GM18873 (cell line): ENCODE data around the gene PROSER3.

Experiments
- ATAC-seq: cut with Tn5 transposase; IDR thresholded peaks from one replicate; pipeline ENCODE4 v1.9.1; 2021; ENCODE audit warnings: mild to moderate bottlenecking, moderate library complexity, moderate number of reproducible peaks; ENCODE audit not compliant: unreplicated experiment, low FRiP score

PROSER3 gene

DNA sequence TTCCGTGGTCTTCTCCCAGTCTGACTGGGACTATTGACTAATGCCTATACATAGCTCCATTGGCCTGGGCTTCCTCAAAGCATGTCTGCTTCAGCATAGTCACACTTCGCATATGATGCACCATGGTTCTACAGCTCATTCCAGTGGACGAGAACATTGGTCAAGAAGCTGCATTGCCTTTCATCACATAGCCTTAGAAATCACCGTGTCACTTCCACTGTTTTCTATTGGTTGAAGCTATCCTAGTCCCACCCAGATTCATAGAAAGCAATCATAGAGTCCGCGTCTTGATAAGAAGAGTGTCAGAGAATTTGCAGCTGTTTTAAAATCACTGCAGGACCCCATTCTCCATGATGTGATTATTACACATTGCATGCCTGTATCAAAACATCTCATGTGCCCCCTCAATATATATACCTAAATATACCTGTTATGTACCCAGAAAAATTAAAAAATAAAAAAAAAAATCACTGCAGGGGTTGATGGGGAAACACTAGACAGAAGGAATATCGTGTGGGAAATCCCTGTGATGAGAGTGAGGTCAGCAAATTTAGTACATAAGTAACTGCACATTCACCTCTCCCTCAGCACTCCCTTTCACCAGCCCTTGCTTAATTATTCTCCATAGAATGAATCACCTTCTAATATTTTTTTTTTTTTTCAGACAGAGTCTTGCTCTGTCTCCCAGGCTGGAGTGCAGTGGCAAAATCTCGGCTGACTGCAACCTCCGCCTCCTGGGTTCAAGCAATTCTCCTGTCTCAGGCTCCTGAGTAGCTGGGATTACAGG, 15.2 kb downstream of the PROSER3 start:
- ATAC-seq, result no peak

DNA sequence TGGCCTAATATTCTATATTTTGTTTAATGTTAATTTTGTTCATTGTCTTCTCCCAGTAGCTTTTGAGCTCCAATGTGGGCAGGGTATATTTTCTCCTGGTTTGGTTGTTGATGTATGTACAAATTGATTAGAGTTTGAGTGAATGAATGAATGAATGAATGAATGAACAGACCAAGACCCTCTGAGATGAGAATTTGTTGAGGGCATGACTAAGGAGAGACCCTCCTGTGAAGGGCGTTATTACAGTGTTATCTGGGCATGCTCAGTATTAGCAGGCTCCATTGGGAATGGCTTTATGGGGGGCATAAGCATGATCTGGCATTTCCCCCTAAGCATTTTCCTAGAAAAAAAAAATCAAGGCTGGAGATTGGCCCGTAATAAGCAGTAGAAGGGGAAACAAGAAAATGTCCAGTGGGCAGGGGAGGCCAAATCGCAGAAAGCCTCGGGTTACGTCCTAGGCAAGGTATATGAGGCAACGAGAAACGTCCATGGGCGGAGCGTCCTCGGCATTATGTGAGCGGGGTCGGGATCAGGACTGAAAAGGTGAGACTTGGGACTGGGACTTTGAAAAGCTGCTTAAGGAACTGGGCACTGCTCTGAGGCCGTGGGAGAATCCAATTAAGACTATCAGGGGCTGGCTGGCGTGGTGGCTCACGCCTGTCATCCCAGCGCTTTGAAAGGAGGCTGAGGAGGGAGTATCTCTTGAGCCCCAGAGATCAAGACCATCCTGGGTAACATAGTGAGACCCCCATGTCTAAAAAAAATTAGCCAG, 16.5 kb downstream of the PROSER3 start:
- ATAC-seq, result no peak

GRCh38 chr19:35775046-35775297, 17.0 kb downstream of the PROSER3 start:
- no peak for ATAC-seq

GRCh38 chr19:35775298-35776101, 17.5 kb downstream of the PROSER3 start, which contains the start of gene ARHGAP33:
Gene ARHGAP33, plus strand, starts transcription at chr19:35775564. Its CDS starts 95 bp downstream, at chr19:35775659.
- ATAC-seq, result peak; percentile 84

DNA sequence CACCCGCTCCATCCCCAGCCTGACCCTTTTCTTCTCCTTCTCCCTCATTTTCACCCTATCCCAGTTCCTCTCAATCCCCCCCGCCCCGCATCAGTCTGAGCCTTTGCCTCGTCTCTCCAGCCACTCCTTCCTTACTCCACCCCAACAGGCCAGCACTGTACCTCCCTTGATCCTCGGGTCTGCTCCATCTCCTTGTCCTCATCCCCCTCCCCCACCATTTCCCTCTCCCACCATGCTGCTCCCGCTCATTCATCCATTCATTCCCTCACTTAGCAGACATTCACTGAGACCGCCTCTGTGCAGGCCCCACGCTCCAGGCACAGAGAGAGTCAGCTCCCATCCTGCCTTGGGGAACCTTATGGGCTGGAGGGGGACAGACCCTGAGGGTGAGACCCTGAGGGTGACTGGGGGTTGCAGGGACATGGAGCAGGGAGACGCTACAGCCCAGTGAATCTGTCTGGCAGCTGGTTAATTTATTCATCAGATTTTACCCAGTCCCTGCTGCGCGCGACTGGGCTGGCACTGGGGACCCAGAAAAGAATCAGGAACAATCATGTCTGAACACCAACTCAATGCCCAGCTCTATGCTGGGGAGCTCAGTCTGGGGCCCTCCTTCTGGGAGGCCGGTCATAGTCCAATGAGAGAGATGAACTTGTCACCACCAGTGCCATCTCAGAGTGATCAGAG, 18.3 kb downstream of the PROSER3 start:
- ATAC-seq, result no peak

- no peak for ATAC-seq
Observed at GRCh38 chr19:35777086-35777841, 19.3 kb downstream of the PROSER3 start.

GRCh38 chr19:35777961-35778360, 20.0 kb downstream of the PROSER3 start:
- ATAC-seq, result no peak

GRCh38 chr19:35779033-35779432, 21.1 kb downstream of the PROSER3 start:
- no peak for ATAC-seq

DNA sequence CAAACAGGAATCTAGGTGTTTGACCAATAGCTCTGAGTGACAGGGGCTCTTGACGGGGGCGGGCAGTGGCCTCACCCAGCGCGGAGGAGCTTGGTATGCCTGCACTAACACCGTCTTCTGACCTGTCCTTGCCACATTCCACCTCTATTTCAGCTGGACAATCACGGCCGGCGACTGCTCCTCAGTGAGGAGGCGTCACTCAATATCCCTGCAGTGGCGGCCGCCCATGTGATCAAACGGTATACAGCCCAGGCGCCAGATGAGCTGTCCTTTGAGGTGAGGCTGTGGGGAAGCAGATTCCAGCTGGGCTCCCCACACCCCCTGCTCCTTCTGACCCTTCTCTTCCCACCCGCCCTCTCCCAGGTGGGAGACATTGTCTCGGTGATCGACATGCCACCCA, 22.1 kb downstream of the PROSER3 start:
- no peak for ATAC-seq

- ATAC-seq, result no peak
Observed at GRCh38 chr19:35780717-35781116, 22.7 kb downstream of the PROSER3 start.

- no peak for ATAC-seq
Observed at GRCh38 chr19:35781650-35782049, 23.7 kb downstream of the PROSER3 start.

GRCh38 chr19:35782589-35782988, 24.6 kb downstream of the PROSER3 start:
- no peak for ATAC-seq

- ATAC-seq, result no peak
Observed at GRCh38 chr19:35783469-35784434, 25.8 kb downstream of the PROSER3 start.

GRCh38 chr19:35784503-35785338, 26.7 kb downstream of the PROSER3 start:
- ATAC-seq, result no peak

DNA sequence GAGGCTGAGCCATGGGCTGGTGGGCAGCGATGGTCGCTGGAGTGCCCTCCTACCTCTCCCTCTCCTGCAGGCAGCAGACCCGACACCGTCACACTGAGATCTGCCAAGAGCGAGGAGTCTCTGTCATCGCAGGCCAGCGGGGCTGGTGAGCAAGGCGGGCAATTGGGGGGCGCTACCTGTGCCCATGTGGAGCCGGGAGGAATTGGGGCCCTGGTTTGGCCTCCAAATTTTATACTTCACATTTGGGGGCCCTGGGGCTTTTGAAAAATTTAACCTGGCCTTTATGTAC, 27.3 kb downstream of the PROSER3 start:
- no peak for ATAC-seq

DNA sequence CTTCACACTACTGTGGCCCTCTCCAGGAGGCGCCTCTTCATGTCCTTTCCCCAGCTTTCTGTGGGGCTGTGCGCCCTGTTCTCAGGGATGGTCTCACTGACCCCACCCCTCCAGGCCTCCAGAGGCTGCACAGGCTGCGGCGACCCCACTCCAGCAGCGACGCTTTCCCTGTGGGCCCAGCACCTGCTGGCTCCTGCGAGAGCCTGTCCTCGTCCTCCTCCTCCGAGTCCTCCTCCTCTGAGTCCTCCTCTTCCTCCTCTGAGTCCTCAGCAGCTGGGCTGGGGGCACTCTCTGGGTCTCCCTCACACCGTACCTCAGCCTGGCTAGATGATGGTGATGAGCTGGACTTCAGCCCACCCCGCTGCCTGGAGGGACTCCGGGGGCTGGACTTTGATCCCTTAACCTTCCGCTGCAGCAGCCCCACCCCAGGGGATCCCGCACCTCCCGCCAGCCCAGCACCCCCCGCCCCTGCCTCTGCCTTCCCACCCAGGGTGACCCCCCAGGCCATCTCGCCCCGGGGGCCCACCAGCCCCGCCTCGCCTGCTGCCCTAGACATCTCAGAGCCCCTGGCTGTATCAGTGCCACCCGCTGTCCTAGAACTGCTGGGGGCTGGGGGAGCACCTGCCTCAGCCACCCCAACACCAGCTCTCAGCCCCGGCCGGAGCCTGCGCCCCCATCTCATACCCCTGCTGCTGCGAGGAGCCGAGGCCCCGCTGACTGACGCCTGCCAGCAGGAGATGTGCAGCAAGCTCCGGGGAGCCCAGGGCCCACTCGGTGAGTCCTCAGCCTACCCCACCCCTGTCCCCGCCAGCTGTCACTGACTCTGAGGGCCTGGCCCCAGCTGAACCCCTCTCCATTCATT, 28.6 kb downstream of the PROSER3 start:
- ATAC-seq, result no peak

DNA sequence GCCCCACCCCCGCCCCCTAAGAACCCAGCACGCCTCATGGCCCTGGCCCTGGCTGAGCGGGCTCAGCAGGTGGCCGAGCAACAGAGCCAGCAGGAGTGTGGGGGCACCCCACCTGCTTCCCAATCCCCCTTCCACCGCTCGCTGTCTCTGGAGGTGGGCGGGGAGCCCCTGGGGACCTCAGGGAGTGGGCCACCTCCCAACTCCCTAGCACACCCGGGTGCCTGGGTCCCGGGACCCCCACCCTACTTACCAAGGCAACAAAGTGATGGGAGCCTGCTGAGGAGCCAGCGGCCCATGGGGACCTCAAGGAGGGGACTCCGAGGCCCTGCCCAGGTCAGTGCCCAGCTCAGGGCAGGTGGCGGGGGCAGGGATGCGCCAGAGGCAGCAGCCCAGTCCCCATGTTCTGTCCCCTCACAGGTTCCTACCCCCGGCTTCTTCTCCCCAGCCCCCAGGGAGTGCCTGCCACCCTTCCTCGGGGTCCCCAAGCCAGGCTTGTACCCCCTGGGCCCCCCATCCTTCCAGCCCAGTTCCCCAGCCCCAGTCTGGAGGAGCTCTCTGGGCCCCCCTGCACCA, 29.3 kb downstream of the PROSER3 start:
- no peak for ATAC-seq
